CD14-positive monocyte (primary cell): ENCODE measurements around the gene INPP5A. TPM values are rescaled to one million over a fixed set of nuclear protein-coding genes. Genes with fewer than 3 reads are reported as not detected.

ENCODE experiments used
- DNase-seq, 3 donors: peaks; one replicate each; pipeline ENCODE4 v3.0.0-alpha.2; 2011 to 2022
- H2AFZ ChIP-seq: 2 replicates; pipeline ENCODE4 v1.6.0; 2012; ENCODE audit warnings: mild to moderate bottlenecking, low read depth, low read length, inconsistent platforms; ENCODE audit not compliant: insufficient read depth, poor library complexity, severe bottlenecking
- H3K27ac ChIP-seq, 2 donors: 1 replicate in 1 of 2; 2 replicates in 1 of 2; pipeline ENCODE4 v1.5.1; 2012 to 2013; ENCODE audit warnings: low read length in 2 of 2, control low read depth in 1 of 2, inconsistent platforms in 1 of 2, low read depth in 1 of 2, mild to moderate bottlenecking in 1 of 2
- H3K27me3 ChIP-seq, 2 donors: one replicate each; pipeline versions ENCODE4 v1.6.0 to v1.6.1; 2011 to 2013; ENCODE audit warnings: low read length in 2 of 2; ENCODE audit not compliant: control insufficient read depth in 2 of 2, insufficient read depth in 2 of 2
- H3K36me3 ChIP-seq, 2 donors: replicated peaks in 1 of 2; 1 replicate in 1 of 2; 2 replicates in 1 of 2; pipeline versions ENCODE4 v1.5.1 to v1.6.1; 2012 to 2013; ENCODE audit warnings: low read length in 2 of 2, control low read depth in 1 of 2, inconsistent platforms in 1 of 2, mild to moderate bottlenecking in 1 of 2; ENCODE audit not compliant: insufficient read depth in 2 of 2, control insufficient read depth in 1 of 2
- H3K4me1 ChIP-seq, 2 donors: 1 replicate in 1 of 2; 2 replicates in 1 of 2; pipeline versions ENCODE4 v1.5.1 to v1.6.1; 2012 to 2013; ENCODE audit warnings: low read length in 2 of 2, control low read depth in 1 of 2, inconsistent platforms in 1 of 2, mild to moderate bottlenecking in 1 of 2, moderate library complexity in 1 of 2; ENCODE audit not compliant: insufficient read depth in 2 of 2, control insufficient read depth in 1 of 2
- H3K4me2 ChIP-seq: replicated peaks from 2 replicates; pipeline ENCODE3; 2012; ENCODE audit warnings: low read length, moderate library complexity, mild to moderate bottlenecking; ENCODE audit not compliant: poor library complexity, severe bottlenecking; ENCODE audit errors: extremely low read depth
- H3K4me3 ChIP-seq, 3 experiments: fragments of 200-600 bp in 1 of 3; sonication (generic) in 1 of 3; replicated peaks in 1 of 3; 1 replicate in 2 of 3; 2 replicates in 1 of 3; pipeline ENCODE4 v1.5.1; 2011 to 2013; ENCODE audit warnings: low read length in 3 of 3, mild to moderate bottlenecking in 3 of 3, control low read depth in 2 of 3, low read depth in 2 of 3, inconsistent platforms in 1 of 3, moderate library complexity in 1 of 3
- H3K79me2 ChIP-seq: 2 replicates; pipeline ENCODE4 v1.6.0; 2012; ENCODE audit warnings: mild to moderate bottlenecking, control low read depth, inconsistent platforms, low read length, moderate library complexity; ENCODE audit not compliant: insufficient read depth
- H3K9ac ChIP-seq: 2 replicates; pipeline ENCODE4 v1.6.0; 2017; ENCODE audit warnings: low read length, mild to moderate bottlenecking; ENCODE audit not compliant: insufficient read depth, poor library complexity, severe bottlenecking
- H3K9me3 ChIP-seq, 2 donors: replicated peaks in 1 of 2; 1 replicate in 1 of 2; 2 replicates in 1 of 2; pipeline versions ENCODE4 v1.5.1 to v1.6.1; 2012 to 2013; ENCODE audit warnings: low read length in 2 of 2, control low read depth in 1 of 2; ENCODE audit not compliant: control insufficient read depth in 1 of 2, insufficient read depth in 1 of 2
- H4K20me1 ChIP-seq: 2 replicates; pipeline ENCODE4 v1.6.0; 2012; ENCODE audit warnings: mild to moderate bottlenecking, low read length, control low read depth, moderate library complexity; ENCODE audit not compliant: insufficient read depth
- H3K27ac Mint-ChIP-seq, 7 donors: one replicate each; pipeline ENCODE4 v1.8.0; 2020; ENCODE audit warnings: mild to moderate bottlenecking in 7 of 7, mixed read lengths in 7 of 7, moderate library complexity in 6 of 7, inconsistent platforms in 2 of 7
- H3K27me3 Mint-ChIP-seq, 3 donors: one replicate each; pipeline ENCODE4 v1.8.0; 2021 to 2022; ENCODE audit warnings: low read depth in 3 of 3, mild to moderate bottlenecking in 3 of 3, mixed read lengths in 3 of 3, moderate library complexity in 3 of 3, inconsistent platforms in 1 of 3
- H3K36me3 Mint-ChIP-seq, 2 donors: one replicate each; pipeline ENCODE4 v1.8.0; 2020; ENCODE audit warnings: mixed read lengths in 2 of 2, inconsistent platforms in 1 of 2, mild to moderate bottlenecking in 1 of 2
- H3K4me1 Mint-ChIP-seq: one replicate; pipeline ENCODE4 v1.8.0; 2020; ENCODE audit warnings: mild to moderate bottlenecking, mixed read lengths
- H3K4me3 Mint-ChIP-seq, 2 donors: one replicate each; pipeline ENCODE4 v1.8.0; 2020; ENCODE audit warnings: mild to moderate bottlenecking in 2 of 2, mixed read lengths in 2 of 2, moderate library complexity in 1 of 2
- H3K9me3 Mint-ChIP-seq, 7 donors: one replicate each; pipeline ENCODE4 v1.8.0; 2020 to 2022; ENCODE audit warnings: mixed read lengths in 7 of 7, mild to moderate bottlenecking in 6 of 7, moderate library complexity in 6 of 7, inconsistent platforms in 2 of 7
- CTCF ChIP-seq: fragments of 200-600 bp; IDR thresholded peaks from one replicate; pipeline ENCODE4 v1.8.0; 2022; ENCODE audit warnings: antibody characterized with exemption, mild to moderate bottlenecking
- whole genome bisulfite sequencing: methylation state at CpG from one replicate; pipeline ENCODE4 v1.1.5; 2013; ENCODE audit warnings: missing lambda C conversion rate; ENCODE audit not compliant: insufficient coverage; 5-methylcytosine and 5-hydroxymethylcytosine counted together
- intact Hi-C, 2 donors: fragments of 100-400 bp; cut with micrococcal nuclease; formaldehyde crosslinking; loops; one replicate each; pipeline versions ENCODE4 v1.15.0 to v1.15.1; 2023
- polyA plus RNA-seq, 3 donors: library from polyadenylated mRNA; depleted of rRNA in 1 of 3; unstranded in 2 of 3; stranded (reverse) in 1 of 3; fragments of 300-500 nt in 2 of 3; fragments of >200 nt in 1 of 3; fragmentation: Illumina TruSeq in 2 of 3; gene quantifications; 1 replicate in 2 of 3; 2 replicates in 1 of 3; pipeline ENCODE4 v1.2.3, GENCODE V29; 2012 to 2021

Gene INPP5A
- polyA plus RNA-seq, 3 donors, result 0.87 to 17.2 (median 2.9) TPM

GRCh38 chr10:132780356-132780755, 242.8 kb downstream of the INPP5A start:
- H3K9ac ChIP-seq, result no peak overlapping the region
- H2AFZ ChIP-seq, result no peak overlapping the region
- H3K27me3 ChIP-seq, result peaks cover 9 to 21% of the 10 kb centered on the region in 2 donors
- Mint-ChIP-seq H3K4me1 (peaks cover 4% of the 10 kb centered on the region), H3K27ac (no peak overlapping the region), H3K27me3 (peaks cover 23 to 30% (median 29%) of the 10 kb centered on the region in 3 donors), H3K9me3 (peaks cover 0 to 7% (median 5%) of the 10 kb centered on the region in 7 donors), H3K4me3 (no peak overlapping the region), H3K36me3 (peaks cover 50 to 71% of the 10 kb centered on the region in 2 donors)
- 97% methylated on average over 11 of the region's 12 CpGs for WGBS
- no peak overlapping the region for H3K27ac ChIP-seq
- no peaks in the 10 kb centered on the region for H3K4me1 ChIP-seq
- H4K20me1 ChIP-seq, result peaks cover 5% of the 10 kb centered on the region
- TF ChIP-seq CTCF, result no peak
- no peak for DNase-seq
- intact Hi-C loops, result no loop called here
- H3K79me2 ChIP-seq, result no peaks in the 10 kb centered on the region
- H3K9me3 ChIP-seq, result peaks cover 0 to 5% of the 10 kb centered on the region in 2 donors
- no peak overlapping the region for H3K4me3 ChIP-seq
- H3K36me3 ChIP-seq, result peaks cover 49 to 51% of the 10 kb centered on the region in 2 donors
- no peak overlapping the region for H3K4me2 ChIP-seq

DNA sequence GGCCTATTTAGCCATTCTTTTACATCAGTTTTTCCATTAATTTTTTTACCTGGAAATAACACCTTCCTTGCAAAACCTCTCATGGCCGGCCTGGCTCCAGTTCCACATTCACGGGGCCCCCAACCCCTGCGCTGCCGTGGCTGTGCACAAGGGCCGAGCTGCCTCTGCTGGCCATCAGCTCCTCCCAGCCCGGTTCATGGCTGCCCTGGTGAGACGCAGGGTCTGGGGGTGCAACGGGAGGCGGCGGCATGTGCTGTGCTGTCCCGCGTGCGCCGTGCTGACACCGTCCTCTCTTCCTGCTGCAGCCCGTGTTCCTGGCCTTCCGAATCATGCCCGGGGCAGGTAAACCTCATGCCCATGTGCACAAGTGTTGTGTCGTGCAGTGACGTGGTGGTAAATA, 244.0 kb downstream of the INPP5A start:
- no peak for DNase-seq
- Histone ChIP-seq H2AFZ (no peak overlapping the region), H3K79me2 (no peaks in the 10 kb centered on the region), H3K4me2 (no peak overlapping the region), H4K20me1 (peaks cover 5% of the 10 kb centered on the region), H3K9me3 (peaks cover 0 to 5% of the 10 kb centered on the region in 2 donors), H3K27me3 (peaks cover 9 to 23% of the 10 kb centered on the region in 2 donors), H3K36me3 (peaks cover 46 to 51% of the 10 kb centered on the region in 2 donors), H3K27ac (no peak overlapping the region), H3K4me3 (no peak overlapping the region), H3K9ac (no peak overlapping the region), H3K4me1 (no peaks in the 10 kb centered on the region)
- peaks cover 4% of the 10 kb centered on the region for H3K4me1 Mint-ChIP-seq
- no peak overlapping the region for H3K27ac Mint-ChIP-seq
- 97% methylated on average over 20 of the region's 20 CpGs for WGBS
- peaks cover 0 to 7% (median 5%) of the 10 kb centered on the region in 7 donors for H3K9me3 Mint-ChIP-seq
- no peak for TF ChIP-seq CTCF
- peaks cover 48 to 63% of the 10 kb centered on the region in 2 donors for H3K36me3 Mint-ChIP-seq
- H3K4me3 Mint-ChIP-seq, result peak overlapping the region in 1 of 2 donors; percentile 28
- peaks cover 29 to 37% (median 34%) of the 10 kb centered on the region in 3 donors for H3K27me3 Mint-ChIP-seq
- intact Hi-C loops, result no loop called here
